NB4 (cell line): ENCODE measurements around the gene CTRB1.

Experiments
- DNase-seq: peaks from one replicate; pipeline ENCODE4 v3.0.0; 2010; ENCODE audit warnings: low read depth
- H3K4me3 ChIP-seq: one replicate; pipeline ENCODE4 v1.5.1; 2011; ENCODE audit warnings: mild to moderate bottlenecking, low read depth, low read length, moderate library complexity
- MYC ChIP-seq: IDR thresholded peaks from 2 replicates; pipeline ENCODE4 v1.6.1; 2011; ENCODE audit warnings: low read depth, low read length
- POLR2A ChIP-seq: IDR thresholded peaks from 2 replicates; pipeline ENCODE4 v1.6.1; 2011; ENCODE audit warnings: mild to moderate bottlenecking; ENCODE audit not compliant: insufficient read length; ENCODE audit errors: extremely low read depth
- TF ChIP-seq, protein P1 (sequence below): IDR thresholded peaks from 2 replicates; pipeline ENCODE4 v1.6.1; 2011; ENCODE audit warnings: low read depth, low read length
- TF ChIP-seq, protein P2 (sequence below): IDR thresholded peaks from one replicate; pipeline ENCODE4 v1.5.1; 2012; ENCODE audit warnings: low read depth, low read length

Gene CTRB1

DNA sequence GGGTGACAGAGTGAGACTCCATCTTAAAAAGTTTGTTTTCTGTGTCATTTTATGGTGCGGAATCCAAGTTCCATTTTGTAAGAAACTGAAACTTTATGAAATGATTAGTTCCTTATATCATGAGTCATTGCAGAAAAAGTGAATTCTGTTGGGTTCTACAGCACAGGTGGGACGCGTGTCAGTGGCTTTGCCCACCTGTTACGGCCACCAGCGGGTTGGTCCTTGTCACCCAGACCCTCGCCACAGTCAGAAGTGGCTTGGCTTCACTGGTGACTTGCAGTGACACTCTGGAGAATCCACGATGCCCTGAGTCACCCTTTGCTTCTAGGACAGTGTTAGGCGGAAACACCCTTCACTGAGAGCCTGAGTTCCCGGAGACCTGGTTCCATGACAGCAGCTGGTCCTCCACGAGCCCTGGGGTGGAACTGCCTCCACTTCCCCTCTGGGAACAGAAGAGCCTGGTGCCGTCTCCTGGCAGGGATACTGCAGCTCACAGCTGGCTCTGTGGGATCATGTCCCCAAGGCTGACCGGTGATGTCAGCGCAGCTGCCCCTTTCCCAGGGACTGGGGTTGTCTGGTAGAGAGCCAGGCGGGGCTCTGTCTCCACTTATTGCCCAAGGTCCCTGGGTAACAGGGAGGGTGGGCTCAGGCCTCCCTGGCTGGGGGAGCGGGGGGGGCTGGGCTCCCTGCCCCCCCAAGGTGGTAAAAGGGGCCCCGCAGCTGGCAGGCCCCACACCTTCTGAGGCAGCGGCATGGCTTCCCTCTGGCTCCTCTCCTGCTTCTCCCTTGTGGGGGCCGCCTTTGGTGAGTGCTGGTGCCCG lies at the start of gene CTRB1:
CTRB1 (plus strand) TSS at position 733 of the 821 bp plus-strand sequence; CDS start at position 753, 20 bp downstream.
- no peak for TF ChIP-seq POLR2A
- TF ChIP-seq, protein P1, sequence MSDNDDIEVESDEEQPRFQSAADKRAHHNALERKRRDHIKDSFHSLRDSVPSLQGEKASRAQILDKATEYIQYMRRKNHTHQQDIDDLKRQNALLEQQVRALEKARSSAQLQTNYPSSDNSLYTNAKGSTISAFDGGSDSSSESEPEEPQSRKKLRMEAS, result no peak
- no peak for DNase-seq
- no peak within 1 kb of the TSS for H3K4me3 ChIP-seq

DNA sequence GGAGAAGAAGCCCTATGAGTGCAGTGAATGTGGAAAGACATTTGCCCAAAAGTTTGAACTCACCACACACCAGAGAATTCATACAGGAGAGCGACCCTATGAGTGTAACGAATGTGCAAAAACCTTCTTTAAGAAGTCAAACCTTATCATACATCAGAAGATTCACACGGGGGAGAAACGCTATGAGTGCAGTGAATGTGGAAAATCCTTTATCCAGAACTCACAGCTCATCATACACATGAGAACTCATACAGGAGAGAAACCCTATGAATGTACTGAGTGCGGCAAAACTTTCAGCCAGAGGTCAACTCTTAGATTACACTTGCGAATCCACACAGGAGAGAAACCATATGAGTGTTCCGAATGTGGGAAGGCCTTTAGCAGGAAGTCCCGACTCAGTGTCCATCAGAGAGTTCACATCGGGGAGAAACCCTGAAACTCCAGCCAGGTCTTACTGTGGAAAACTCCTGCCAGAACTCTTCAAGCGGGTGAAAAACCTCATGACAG lies 48.8 kb upstream of the CTRB1 start:
- TF ChIP-seq POLR2A (no peak), MYC (no peak)
- TF ChIP-seq, protein P2, sequence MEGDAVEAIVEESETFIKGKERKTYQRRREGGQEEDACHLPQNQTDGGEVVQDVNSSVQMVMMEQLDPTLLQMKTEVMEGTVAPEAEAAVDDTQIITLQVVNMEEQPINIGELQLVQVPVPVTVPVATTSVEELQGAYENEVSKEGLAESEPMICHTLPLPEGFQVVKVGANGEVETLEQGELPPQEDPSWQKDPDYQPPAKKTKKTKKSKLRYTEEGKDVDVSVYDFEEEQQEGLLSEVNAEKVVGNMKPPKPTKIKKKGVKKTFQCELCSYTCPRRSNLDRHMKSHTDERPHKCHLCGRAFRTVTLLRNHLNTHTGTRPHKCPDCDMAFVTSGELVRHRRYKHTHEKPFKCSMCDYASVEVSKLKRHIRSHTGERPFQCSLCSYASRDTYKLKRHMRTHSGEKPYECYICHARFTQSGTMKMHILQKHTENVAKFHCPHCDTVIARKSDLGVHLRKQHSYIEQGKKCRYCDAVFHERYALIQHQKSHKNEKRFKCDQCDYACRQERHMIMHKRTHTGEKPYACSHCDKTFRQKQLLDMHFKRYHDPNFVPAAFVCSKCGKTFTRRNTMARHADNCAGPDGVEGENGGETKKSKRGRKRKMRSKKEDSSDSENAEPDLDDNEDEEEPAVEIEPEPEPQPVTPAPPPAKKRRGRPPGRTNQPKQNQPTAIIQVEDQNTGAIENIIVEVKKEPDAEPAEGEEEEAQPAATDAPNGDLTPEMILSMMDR, result no peak
- TF ChIP-seq, protein P1, result no peak
- DNase-seq, result no peak
- H3K4me3 ChIP-seq, result no peak overlapping the region

DNA sequence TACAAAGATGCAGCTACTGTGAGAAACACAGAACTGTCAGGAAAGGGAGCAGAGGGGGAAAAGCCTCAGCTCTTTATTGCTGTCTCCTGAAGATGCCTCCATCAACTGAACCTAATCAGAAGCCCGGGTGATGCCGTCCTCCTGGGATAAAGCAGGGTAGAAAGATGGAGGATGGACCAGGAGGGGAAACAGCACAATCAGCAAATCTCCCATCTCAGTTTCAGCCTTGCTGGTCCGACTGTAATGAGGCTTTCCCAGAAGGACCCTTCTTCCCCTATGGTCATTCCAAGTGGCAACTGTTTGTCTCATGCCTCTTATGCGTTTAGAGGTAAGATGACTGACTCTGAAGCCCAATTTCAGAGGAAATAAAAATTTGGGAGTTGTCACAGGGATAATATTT lies 46.2 kb upstream of the CTRB1 start:
- no peak for TF ChIP-seq MYC
- TF ChIP-seq, protein P2, result no peak
- TF ChIP-seq, protein P1, result no peak
- TF ChIP-seq POLR2A, result no peak
- no peak overlapping the region for H3K4me3 ChIP-seq
- no peak for DNase-seq

DNA sequence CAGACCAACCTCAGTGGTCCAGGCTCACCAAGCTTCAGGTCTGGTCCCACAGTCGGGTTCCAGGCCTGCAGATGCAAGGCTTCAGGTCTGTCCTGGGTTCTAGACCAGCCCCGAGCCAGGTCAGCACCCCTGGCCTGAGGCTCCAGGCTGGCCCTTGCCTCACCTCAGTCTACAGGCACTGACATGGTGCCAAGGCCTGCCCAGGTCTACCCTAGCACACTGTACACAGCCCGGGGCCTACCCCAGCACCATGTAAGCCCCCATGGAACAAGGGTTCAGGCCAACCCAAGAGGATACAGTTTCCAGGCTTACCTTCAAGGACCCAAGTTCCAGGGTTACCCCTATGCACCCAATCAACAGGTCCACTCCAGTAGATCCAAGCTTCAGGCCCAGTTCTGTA lies 43.7 kb upstream of the CTRB1 start:
- DNase-seq, result no peak
- TF ChIP-seq MYC, result no peak
- no peak for TF ChIP-seq POLR2A
- TF ChIP-seq, protein P2, result no peak
- H3K4me3 ChIP-seq, result no peak overlapping the region

DNA sequence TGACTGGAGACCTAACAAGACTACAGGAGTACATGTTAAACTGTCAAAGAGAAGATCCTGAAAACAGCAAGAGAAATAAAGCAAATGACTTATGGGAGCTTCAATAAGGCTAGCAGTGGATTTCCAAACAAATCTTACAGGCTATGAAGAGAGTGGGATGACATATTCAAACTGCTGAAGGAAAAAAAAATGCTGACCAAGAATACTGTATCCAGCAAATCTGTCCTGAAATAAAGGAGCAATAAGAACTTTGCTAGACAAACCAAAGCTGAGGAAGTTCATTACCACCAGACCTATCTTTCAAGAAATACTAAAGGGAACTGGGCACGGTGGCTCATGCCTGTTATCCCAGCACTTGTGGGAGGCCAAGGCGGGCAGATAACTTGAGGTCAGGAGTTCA lies 41.9 kb upstream of the CTRB1 start:
- TF ChIP-seq, protein P2, result no peak
- no peak for TF ChIP-seq POLR2A
- TF ChIP-seq, protein P1, result no peak
- no peak for TF ChIP-seq MYC
- H3K4me3 ChIP-seq, result no peak overlapping the region
- no peak for DNase-seq

DNA sequence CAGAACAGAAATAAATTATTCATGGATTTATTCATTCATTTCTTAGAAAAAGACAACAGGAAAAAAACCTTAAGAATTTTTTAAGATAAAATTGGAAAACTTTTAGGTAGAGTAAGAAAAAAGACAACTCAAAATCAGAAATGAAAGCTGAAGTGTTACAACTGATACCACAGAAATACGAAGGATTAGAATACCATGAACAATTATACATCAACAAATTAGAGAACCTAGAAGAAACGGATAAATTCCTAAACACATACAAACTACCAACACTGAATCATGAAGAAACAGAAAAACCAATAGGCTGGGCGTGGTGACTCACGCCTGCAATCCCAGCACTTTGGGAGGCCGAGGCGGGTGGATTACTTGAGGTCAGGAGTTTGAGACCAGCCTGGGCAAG lies 39.6 kb upstream of the CTRB1 start:
- DNase-seq, result no peak
- TF ChIP-seq, protein P1, result no peak
- TF ChIP-seq MYC (no peak), POLR2A (no peak)
- TF ChIP-seq, protein P2, result no peak
- no peak overlapping the region for H3K4me3 ChIP-seq
